Adrenal gland (tissue), 12 donors: ENCODE data around the gene UBE2E2. TPM values are rescaled to one million over a fixed set of nuclear protein-coding genes. Genes with fewer than 3 reads are reported as not detected.

ENCODE experiments used
- DNase-seq, 7 donors: peaks; one replicate each; pipeline ENCODE4 v3.0.0-alpha.2; 2019 to 2020
- H3K27ac ChIP-seq, 5 donors: fragments of 200-600 bp; sonication (generic) in 4 of 5; 1 replicate in 3 of 5; 2 replicates in 2 of 5; pipeline versions ENCODE4 v1.5.1 to v1.8.0; 2016 to 2020; ENCODE audit warnings: mild to moderate bottlenecking in 1 of 5
- H3K27me3 ChIP-seq: fragments of 200-600 bp; 2 replicates; pipeline ENCODE4 v1.8.0; 2021
- H3K36me3 ChIP-seq, 2 donors: fragments of 200-600 bp; replicated peaks in 1 of 2; 1 replicate in 1 of 2; 2 replicates in 1 of 2; pipeline versions ENCODE4 v1.5.1 to v1.8.0; 2018 to 2022
- H3K4me1 ChIP-seq, 2 donors: fragments of 200-600 bp; replicated peaks in 1 of 2; 1 replicate in 1 of 2; 2 replicates in 1 of 2; pipeline versions ENCODE4 v1.5.1 to v1.8.0; 2018 to 2021
- H3K4me3 ChIP-seq, 4 donors: fragments of 200-600 bp; sonication (generic) in 3 of 4; one replicate each; pipeline ENCODE4 v1.5.1; 2016 to 2018
- H3K9me3 ChIP-seq, 3 donors: fragments of 200-600 bp; sonication (generic) in 1 of 3; replicated peaks in 1 of 3; 1 replicate in 2 of 3; 2 replicates in 1 of 3; pipeline versions ENCODE4 v1.5.1 to v1.8.0; 2016 to 2021
- CTCF ChIP-seq, 6 experiments: fragments of 450-650 bp in 4 of 6; fragments of 200-600 bp in 2 of 6; sonication (generic) in 1 of 6; IDR thresholded peaks; 1 replicate in 5 of 6; 2 replicates in 1 of 6; pipeline versions ENCODE4 v1.5.1 to v1.8.0; 2016 to 2021; ENCODE audit warnings: antibody characterized with exemption in 6 of 6, mild to moderate bottlenecking in 2 of 6, moderate library complexity in 1 of 6
- POLR2A ChIP-seq, 2 donors: fragments of 450-650 bp; IDR thresholded peaks; one replicate each; pipeline ENCODE4 v1.6.1; 2017; ENCODE audit warnings: antibody characterized with exemption in 2 of 2, mild to moderate bottlenecking in 2 of 2, moderate library complexity in 1 of 2
- WGBS, 4 donors: extraction: QIAGEN DNeasy Blood & Tissue Kit in 2 of 4; methylation state at CpG; one replicate each; pipeline versions ENCODE4 v1.1.5 to v1.1.7; 2013 to 2017; 5-methylcytosine and 5-hydroxymethylcytosine counted together
- intact Hi-C, 2 donors: fragments of 100-400 bp; cut with DNase I; formaldehyde crosslinking; loops; one replicate each; pipeline versions ENCODE4 v1.14.1 to v1.15.0; 2022 to 2023
- polyA plus RNA-seq, 3 donors: library from polyadenylated mRNA; stranded (reverse); fragments of 200-250 nt in 2 of 3; fragments of 350-450 nt in 1 of 3; fragmentation: Illumina TruSeq in 1 of 3; extraction: RNeasy Lipid Tissue Mini Kit (QIAGEN cat#74804) in 1 of 3; gene quantifications; one replicate each; pipeline ENCODE4 v1.2.3, GENCODE V29; 2013 to 2014
- total RNA-seq, 9 donors: library from RNA; depleted of rRNA in 4 of 9; stranded (reverse); fragments of >200 nt in 4 of 9; fragments of 120-200 nt in 1 of 9; fragmentation: NEBNext Ultra II Directional in 1 of 9; extraction: Animal tissue kit (Norgen Biotek cat#: 25700) in 1 of 9; gene quantifications; one replicate each; pipeline versions ENCODE4 v1.1.0 to v1.2.4, GENCODE V29; 2013 to 2023
- donor health status: healthy with polysubstance abuse.
- donor health status: Bipolar disorder and iron deficiency.
- donor health status: DM: yes; HTN: yes; CAD: no.
- donor health status: DM: no; HTN: no; CAD: no.
- donor health status: DM: no; HTN: no; CAD: no.
- donor health status: DM: yes; HTN: yes; CAD: no.

UBE2E2 gene
- total and polyA plus RNA-seq, 12 donors, result 9.3 to 29.6 (median 20.7) TPM

DNA sequence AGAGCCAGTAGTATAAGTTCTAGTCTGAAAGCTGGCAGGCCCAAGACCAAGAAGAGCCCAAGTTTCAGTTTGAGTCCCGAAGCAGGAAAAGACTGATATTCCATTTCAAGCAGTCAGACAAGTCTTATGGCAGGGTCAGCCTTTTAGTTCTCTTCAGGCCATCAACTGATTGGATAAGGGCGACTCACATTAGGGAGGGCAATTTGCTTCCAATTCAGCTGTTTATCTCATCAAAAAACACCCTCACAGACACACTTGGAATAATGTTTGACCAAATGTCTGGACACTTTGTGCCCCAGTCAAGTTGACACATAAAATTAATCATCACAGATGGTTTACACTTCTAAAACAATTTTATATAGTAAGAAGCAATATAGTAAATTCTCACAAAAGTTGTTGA lies 69.7 kb downstream of the UBE2E2 start:
- WGBS, 4 donors, result 73 to 96% (median 90%) methylated on average over 2 of the region's 2 CpGs

DNA sequence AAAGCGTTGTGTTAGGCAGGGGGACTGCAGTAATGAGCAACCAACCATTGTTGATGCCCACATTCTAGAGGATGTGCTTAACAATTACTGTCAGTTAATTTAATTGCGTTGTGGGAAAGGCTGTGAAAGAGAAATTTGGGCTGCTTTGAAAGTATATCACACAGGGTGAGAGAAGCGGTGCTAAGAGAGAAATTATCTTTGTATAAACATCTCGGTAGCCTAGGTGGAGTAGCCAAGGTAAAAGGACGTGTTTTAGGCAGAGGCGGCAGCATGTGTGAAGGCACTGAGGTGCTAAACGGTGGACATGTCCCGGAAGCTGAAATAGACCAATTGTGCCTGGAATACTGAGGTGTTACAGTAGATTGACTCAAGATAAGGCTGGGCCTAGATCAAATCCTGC lies 71.9 kb downstream of the UBE2E2 start:
- Histone ChIP-seq H3K4me3 (no peak overlapping the region), H3K27ac (no peak overlapping the region), H3K9me3 (no peaks in the 10 kb centered on the region), H3K36me3 (no peaks in the 10 kb centered on the region), H3K4me1 (no peaks in the 10 kb centered on the region), H3K27me3 (no peaks in the 10 kb centered on the region)
- no peak for TF ChIP-seq POLR2A (IDR thresholded peaks at IDR 0.05)
- no peak for TF ChIP-seq CTCF (IDR thresholded peaks at IDR 0.05)
- 91 to 92% (median 91%) methylated on average over 8 of the region's 8 CpGs for WGBS, 4 donors
- no peak for DNase-seq
- intact Hi-C loops, result no loop called here

More for the DNA sequence above, 69.7 kb downstream of the UBE2E2 start:
- Histone ChIP-seq H3K27me3 (no peaks in the 10 kb centered on the region), H3K36me3 (no peaks in the 10 kb centered on the region), H3K27ac (no peak overlapping the region), H3K9me3 (no peaks in the 10 kb centered on the region), H3K4me1 (no peaks in the 10 kb centered on the region), H3K4me3 (no peak overlapping the region)
- intact Hi-C loops, result no loop called here
- TF ChIP-seq CTCF (IDR thresholded peaks at IDR 0.05) (no peak), POLR2A (IDR thresholded peaks at IDR 0.05) (no peak)
- DNase-seq, result no peak

DNA sequence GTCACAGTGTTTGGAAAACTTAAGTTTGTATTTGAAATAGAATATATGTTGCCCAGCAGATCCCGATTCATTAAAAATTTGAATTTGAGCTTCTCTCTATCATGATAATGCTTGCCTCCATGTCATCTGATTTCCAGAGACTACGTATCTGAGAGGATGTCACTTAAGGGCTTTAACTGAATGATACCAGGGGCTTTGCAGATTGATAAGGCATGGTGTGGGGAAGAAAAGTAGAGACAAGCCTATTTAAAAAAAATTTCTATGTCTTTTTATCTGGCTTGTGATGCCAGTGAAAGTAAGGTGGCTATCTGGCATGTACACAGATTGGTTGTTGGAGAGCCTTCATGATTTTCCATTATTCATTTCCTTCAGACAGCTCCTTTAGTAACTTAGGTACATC lies 72.7 kb downstream of the UBE2E2 start:
- intact Hi-C loops, result no loop called here

GRCh38 chr3:23276913-23277658 lies 74.0 kb downstream of the UBE2E2 start:
- no peak overlapping the region for H3K4me3 ChIP-seq
- H3K36me3 ChIP-seq, result no peaks in the 10 kb centered on the region
- intact Hi-C loops, result no loop called here
- no peaks in the 10 kb centered on the region for H3K9me3 ChIP-seq
- no peak overlapping the region for H3K27ac ChIP-seq
- TF ChIP-seq POLR2A (IDR thresholded peaks at IDR 0.05) (no peak), CTCF (IDR thresholded peaks at IDR 0.05) (no peak)
- no peaks in the 10 kb centered on the region for H3K4me1 ChIP-seq
- H3K27me3 ChIP-seq, result no peaks in the 10 kb centered on the region
- no peak for DNase-seq
- whole genome bisulfite sequencing, 4 donors, result 66 to 74% (median 69%) methylated on average over 7 of the region's 7 CpGs

More for the DNA sequence above, 72.7 kb downstream of the UBE2E2 start:
- DNase-seq, result no peak
- Histone ChIP-seq H3K4me1 (no peaks in the 10 kb centered on the region), H3K27me3 (no peaks in the 10 kb centered on the region), H3K36me3 (no peaks in the 10 kb centered on the region), H3K27ac (no peak overlapping the region), H3K4me3 (no peak overlapping the region), H3K9me3 (no peaks in the 10 kb centered on the region)
- no peak for TF ChIP-seq POLR2A (IDR thresholded peaks at IDR 0.05)
- TF ChIP-seq CTCF (IDR thresholded peaks at IDR 0.05), result no peak
- 88 to 91% (median 91%) methylated on average over 2 of the region's 2 CpGs for WGBS, 4 donors
